Transverse colon (tissue), 4 donors: ENCODE measurements around the gene BEST3. TPM values are rescaled to one million over a fixed set of nuclear protein-coding genes. Genes with fewer than 3 reads are reported as not detected.

Source experiments
- DNase-seq: peaks from one replicate; pipeline ENCODE4 v3.0.0-alpha.2; 2019
- H3K27ac ChIP-seq, 4 donors: fragments of 200-600 bp; sonication (generic); 2 replicates each; pipeline ENCODE4 v1.5.1; 2016 to 2018; ENCODE audit warnings: inconsistent platforms in 4 of 4
- H3K27me3 ChIP-seq: fragments of 200-600 bp; sonication (generic); 2 replicates; pipeline ENCODE4 v1.5.1; 2017; ENCODE audit warnings: inconsistent platforms
- H3K36me3 ChIP-seq, 4 donors: fragments of 200-600 bp; sonication (generic); 2 replicates each; pipeline ENCODE4 v1.5.1; 2017 to 2019; ENCODE audit warnings: inconsistent platforms in 4 of 4
- H3K4me1 ChIP-seq, 4 donors: fragments of 200-600 bp; sonication (generic); 2 replicates each; pipeline ENCODE4 v1.5.1; 2017 to 2020; ENCODE audit warnings: inconsistent platforms in 4 of 4
- H3K4me3 ChIP-seq, 4 donors: fragments of 200-600 bp; sonication (generic); 1 replicate in 1 of 4; 2 replicates in 3 of 4; pipeline versions ENCODE4 v1.5.1 to v1.6.1; 2017 to 2019; ENCODE audit warnings: inconsistent platforms in 4 of 4
- H3K9me3 ChIP-seq, 2 donors: fragments of 200-600 bp; sonication (generic); 2 replicates each; pipeline ENCODE4 v1.5.1; 2017 to 2019; ENCODE audit warnings: inconsistent platforms in 2 of 2
- EP300 ChIP-seq: sonication (generic); formaldehyde crosslinking; IDR thresholded peaks from one replicate; pipeline ENCODE4 v1.6.1; 2017; ENCODE audit warnings: antibody characterized with exemption, low read depth
- POLR2A ChIP-seq: fragments of 450-650 bp; IDR thresholded peaks from one replicate; pipeline ENCODE4 v1.6.1; 2016; ENCODE audit warnings: antibody characterized with exemption, mild to moderate bottlenecking, moderate library complexity
- POLR2AphosphoS5 ChIP-seq, 3 donors: sonication (generic); formaldehyde crosslinking; IDR thresholded peaks; one replicate each; pipeline ENCODE4 v1.6.1; 2016; ENCODE audit warnings: antibody characterized with exemption in 3 of 3
- WGBS, 2 donors: methylation state at CpG; one replicate each; pipeline ENCODE4 v1.1.5; 2018; ENCODE audit warnings: low coverage in 1 of 2; 5-methylcytosine and 5-hydroxymethylcytosine counted together
- in situ Hi-C, 4 donors: fragments of 200-750 bp; cut with MboI; loops; one replicate each; pipeline versions ENCODE4 v1.15.0 to v1.15.1; 2017; ENCODE audit warnings: low sequenced_read_pairs in 3 of 4, low pct_ligation_motif_present in 1 of 4, low pct_unique_long_range_greater_than_20kb in 1 of 4
- intact Hi-C: fragments of 100-400 bp; cut with DNase I; formaldehyde crosslinking; loops from one replicate; pipeline ENCODE4 v1.15.1; 2023; ENCODE audit warnings: low total_unique reads
- total RNA-seq, 4 donors: library from RNA; depleted of rRNA; stranded (reverse); fragments of >200 nt; gene quantifications; one replicate each; pipeline ENCODE4 v1.1.0, GENCODE V29; 2016
- TF ChIP-seq, protein P1 (sequence below), 5 experiments: fragments of 200-600 bp in 3 of 5; fragments of 450-650 bp in 2 of 5; sonication (generic) in 3 of 5; IDR thresholded peaks; 1 replicate in 2 of 5; 2 replicates in 3 of 5; pipeline ENCODE4 v1.5.1; 2016 to 2017; ENCODE audit warnings: antibody characterized with exemption in 5 of 5, inconsistent platforms in 3 of 5, mild to moderate bottlenecking in 2 of 5, moderate library complexity in 1 of 5

The BEST3 gene
- total RNA-seq, 4 donors from 2014 or later, result not detected

DNA sequence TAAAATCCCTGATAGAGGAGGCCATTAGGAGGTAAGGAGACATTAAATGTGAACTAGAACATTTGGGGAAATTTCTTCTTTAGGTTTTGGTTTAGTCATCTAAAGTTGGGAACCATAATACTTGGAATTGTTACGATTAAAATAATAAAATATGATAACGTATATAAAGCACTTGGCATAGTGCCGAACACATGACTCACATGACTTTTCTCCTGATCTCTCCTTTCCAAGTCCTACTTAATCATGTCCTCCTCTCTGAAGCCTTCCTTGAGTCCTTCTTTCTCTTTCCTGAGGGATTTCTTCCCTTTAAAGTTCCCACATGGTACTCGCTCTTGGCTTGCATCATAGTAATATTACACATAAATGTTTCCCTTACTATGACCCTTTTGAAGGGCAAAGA, 20.0 kb downstream of the BEST3 start:
- H3K27ac ChIP-seq, result no peak overlapping the region
- intact Hi-C loops, result no loop called here
- DNase-seq, result no peak
- H3K9me3 ChIP-seq, result no peaks in the 10 kb centered on the region
- 67 to 72% methylated on average over 3 to 4 of the region's 4 CpGs for WGBS, 2 donors
- no peaks in the 10 kb centered on the region for H3K27me3 ChIP-seq
- TF ChIP-seq POLR2A (no peak), POLR2AphosphoS5 (IDR thresholded peaks at IDR 0.05) (no peak), EP300 (no peak)
- TF ChIP-seq, protein P1, sequence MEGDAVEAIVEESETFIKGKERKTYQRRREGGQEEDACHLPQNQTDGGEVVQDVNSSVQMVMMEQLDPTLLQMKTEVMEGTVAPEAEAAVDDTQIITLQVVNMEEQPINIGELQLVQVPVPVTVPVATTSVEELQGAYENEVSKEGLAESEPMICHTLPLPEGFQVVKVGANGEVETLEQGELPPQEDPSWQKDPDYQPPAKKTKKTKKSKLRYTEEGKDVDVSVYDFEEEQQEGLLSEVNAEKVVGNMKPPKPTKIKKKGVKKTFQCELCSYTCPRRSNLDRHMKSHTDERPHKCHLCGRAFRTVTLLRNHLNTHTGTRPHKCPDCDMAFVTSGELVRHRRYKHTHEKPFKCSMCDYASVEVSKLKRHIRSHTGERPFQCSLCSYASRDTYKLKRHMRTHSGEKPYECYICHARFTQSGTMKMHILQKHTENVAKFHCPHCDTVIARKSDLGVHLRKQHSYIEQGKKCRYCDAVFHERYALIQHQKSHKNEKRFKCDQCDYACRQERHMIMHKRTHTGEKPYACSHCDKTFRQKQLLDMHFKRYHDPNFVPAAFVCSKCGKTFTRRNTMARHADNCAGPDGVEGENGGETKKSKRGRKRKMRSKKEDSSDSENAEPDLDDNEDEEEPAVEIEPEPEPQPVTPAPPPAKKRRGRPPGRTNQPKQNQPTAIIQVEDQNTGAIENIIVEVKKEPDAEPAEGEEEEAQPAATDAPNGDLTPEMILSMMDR (IDR thresholded peaks at IDR 0.05), result no peak
- H3K4me3 ChIP-seq, result no peak overlapping the region
- no peaks in the 10 kb centered on the region for H3K36me3 ChIP-seq
- in situ Hi-C loops, result no loop called here
- H3K4me1 ChIP-seq, result no peaks in the 10 kb centered on the region

- in situ Hi-C loops, result no loop called here
- H3K4me3 ChIP-seq, result no peak overlapping the region
- DNase-seq, result no peak
- no peaks in the 10 kb centered on the region for H3K4me1 ChIP-seq
- no peak overlapping the region for H3K27ac ChIP-seq
- TF ChIP-seq POLR2A (no peak), EP300 (no peak), POLR2AphosphoS5 (IDR thresholded peaks at IDR 0.05) (no peak)
- TF ChIP-seq, protein P1 (IDR thresholded peaks at IDR 0.05), result no peak
- H3K36me3 ChIP-seq, result no peaks in the 10 kb centered on the region
- no peaks in the 10 kb centered on the region for H3K9me3 ChIP-seq
- H3K27me3 ChIP-seq, result no peaks in the 10 kb centered on the region
- intact Hi-C loops, result no loop called here
- 90 to 94% methylated on average over 8 of the region's 8 CpGs for WGBS, 2 donors
Measured at GRCh38 chr12:69676257-69677012, 22.7 kb downstream of the BEST3 start.

- WGBS, 2 donors, result 77 to 92% methylated on average over 1 to 2 of the region's 2 CpGs
Measured at GRCh38 chr12:69672195-69672594, 26.9 kb downstream of the BEST3 start.

GRCh38 chr12:69671597-69671996, 27.5 kb downstream of the BEST3 start:
- Histone ChIP-seq H3K4me3 (no peak overlapping the region), H3K9me3 (no peaks in the 10 kb centered on the region), H3K27ac (no peak overlapping the region), H3K4me1 (no peaks in the 10 kb centered on the region), H3K27me3 (no peaks in the 10 kb centered on the region), H3K36me3 (no peaks in the 10 kb centered on the region)
- WGBS, 2 donors, result 89 to 94% methylated on average over 3 to 4 of the region's 4 CpGs
- no peak for DNase-seq
- in situ Hi-C loops (no loop called here), intact Hi-C loops (no loop called here)
- TF ChIP-seq POLR2AphosphoS5 (IDR thresholded peaks at IDR 0.05) (no peak), POLR2A (no peak), EP300 (no peak)
- TF ChIP-seq, protein P1 (IDR thresholded peaks at IDR 0.05), result no peak

More at GRCh38 chr12:69672195-69672594, 26.9 kb downstream of the BEST3 start:
- no peak for DNase-seq
- intact Hi-C loops (no loop called here), in situ Hi-C loops (no loop called here)
- H3K27me3 ChIP-seq, result no peaks in the 10 kb centered on the region
- TF ChIP-seq EP300 (no peak), POLR2AphosphoS5 (IDR thresholded peaks at IDR 0.05) (no peak), POLR2A (no peak)
- TF ChIP-seq, protein P1 (IDR thresholded peaks at IDR 0.05), result no peak
- no peaks in the 10 kb centered on the region for H3K4me1 ChIP-seq
- H3K4me3 ChIP-seq, result no peak overlapping the region
- no peak overlapping the region for H3K27ac ChIP-seq
- no peaks in the 10 kb centered on the region for H3K9me3 ChIP-seq
- H3K36me3 ChIP-seq, result no peaks in the 10 kb centered on the region
